PFSK-1 (cell line): ENCODE results near the gene PAIP1.

Source experiments
- FOXP2 ChIP-seq: optimal IDR thresholded peaks from 2 replicates; pipeline ENCODE3; 2011; ENCODE audit warnings: borderline replicate concordance, control low read depth, inconsistent platforms; ENCODE audit not compliant: insufficient read depth; ENCODE audit errors: extremely low read length, extremely low read depth
- POLR2AphosphoS5 ChIP-seq: IDR thresholded peaks from 2 replicates; pipeline ENCODE4 v1.6.1; 2012; ENCODE audit warnings: low read depth, mild to moderate bottlenecking, control low read depth, low read length, moderate library complexity
- TAF1 ChIP-seq: IDR thresholded peaks from 2 replicates; pipeline ENCODE4 v1.6.1; 2012; ENCODE audit warnings: low read length, control low read depth, borderline replicate concordance; ENCODE audit not compliant: insufficient read depth
- TF ChIP-seq, protein P1 (sequence below), 2 experiments: IDR thresholded peaks; 2 replicates each; pipeline versions ENCODE4 v1.6.1 to v1.8.0; 2011 to 2012; ENCODE audit warnings: low read depth in 2 of 2, low read length in 2 of 2, control low read depth in 1 of 2, inconsistent platforms in 1 of 2, mild to moderate bottlenecking in 1 of 2, moderate library complexity in 1 of 2; ENCODE audit not compliant: insufficient read depth in 1 of 2

DNA sequence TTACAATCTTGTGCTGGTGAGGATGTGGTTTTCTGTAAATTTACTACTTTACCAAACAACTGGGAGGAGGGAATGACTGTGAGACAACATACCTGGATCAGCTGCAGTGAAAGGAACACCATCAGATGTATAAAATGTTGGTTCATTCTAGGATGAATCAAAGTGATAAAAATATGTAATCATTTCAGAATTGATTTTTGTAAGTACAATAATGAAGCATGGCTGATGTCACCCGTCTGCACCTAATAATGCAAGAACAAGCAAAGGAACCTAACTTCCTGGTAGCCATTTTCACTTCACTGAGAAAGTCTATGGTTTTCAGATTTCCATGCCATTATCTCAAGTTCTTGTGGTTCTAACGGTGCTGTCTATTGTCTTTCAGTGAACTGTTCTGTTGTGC, 23.2 kb downstream of the PAIP1 start:
- TF ChIP-seq POLR2AphosphoS5, result no peak
- TF ChIP-seq, protein P1, sequence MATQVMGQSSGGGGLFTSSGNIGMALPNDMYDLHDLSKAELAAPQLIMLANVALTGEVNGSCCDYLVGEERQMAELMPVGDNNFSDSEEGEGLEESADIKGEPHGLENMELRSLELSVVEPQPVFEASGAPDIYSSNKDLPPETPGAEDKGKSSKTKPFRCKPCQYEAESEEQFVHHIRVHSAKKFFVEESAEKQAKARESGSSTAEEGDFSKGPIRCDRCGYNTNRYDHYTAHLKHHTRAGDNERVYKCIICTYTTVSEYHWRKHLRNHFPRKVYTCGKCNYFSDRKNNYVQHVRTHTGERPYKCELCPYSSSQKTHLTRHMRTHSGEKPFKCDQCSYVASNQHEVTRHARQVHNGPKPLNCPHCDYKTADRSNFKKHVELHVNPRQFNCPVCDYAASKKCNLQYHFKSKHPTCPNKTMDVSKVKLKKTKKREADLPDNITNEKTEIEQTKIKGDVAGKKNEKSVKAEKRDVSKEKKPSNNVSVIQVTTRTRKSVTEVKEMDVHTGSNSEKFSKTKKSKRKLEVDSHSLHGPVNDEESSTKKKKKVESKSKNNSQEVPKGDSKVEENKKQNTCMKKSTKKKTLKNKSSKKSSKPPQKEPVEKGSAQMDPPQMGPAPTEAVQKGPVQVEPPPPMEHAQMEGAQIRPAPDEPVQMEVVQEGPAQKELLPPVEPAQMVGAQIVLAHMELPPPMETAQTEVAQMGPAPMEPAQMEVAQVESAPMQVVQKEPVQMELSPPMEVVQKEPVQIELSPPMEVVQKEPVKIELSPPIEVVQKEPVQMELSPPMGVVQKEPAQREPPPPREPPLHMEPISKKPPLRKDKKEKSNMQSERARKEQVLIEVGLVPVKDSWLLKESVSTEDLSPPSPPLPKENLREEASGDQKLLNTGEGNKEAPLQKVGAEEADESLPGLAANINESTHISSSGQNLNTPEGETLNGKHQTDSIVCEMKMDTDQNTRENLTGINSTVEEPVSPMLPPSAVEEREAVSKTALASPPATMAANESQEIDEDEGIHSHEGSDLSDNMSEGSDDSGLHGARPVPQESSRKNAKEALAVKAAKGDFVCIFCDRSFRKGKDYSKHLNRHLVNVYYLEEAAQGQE (IDR thresholded peaks at IDR 0.05; ENCODE audit: insufficient read depth in 1 of 2, low read depth in 2 of 2, low read length in 2 of 2), result no peak
- no peak for TF ChIP-seq TAF1
- no peak for TF ChIP-seq FOXP2
